GM18526 (cell line): ENCODE data around the gene WT1.

ENCODE experiments used
- POLR2A ChIP-seq: IDR thresholded peaks from 3 replicates; pipeline ENCODE4 v1.6.1; 2011; ENCODE audit not compliant: insufficient read length; ENCODE audit errors: extremely low read depth

WT1 gene

DNA sequence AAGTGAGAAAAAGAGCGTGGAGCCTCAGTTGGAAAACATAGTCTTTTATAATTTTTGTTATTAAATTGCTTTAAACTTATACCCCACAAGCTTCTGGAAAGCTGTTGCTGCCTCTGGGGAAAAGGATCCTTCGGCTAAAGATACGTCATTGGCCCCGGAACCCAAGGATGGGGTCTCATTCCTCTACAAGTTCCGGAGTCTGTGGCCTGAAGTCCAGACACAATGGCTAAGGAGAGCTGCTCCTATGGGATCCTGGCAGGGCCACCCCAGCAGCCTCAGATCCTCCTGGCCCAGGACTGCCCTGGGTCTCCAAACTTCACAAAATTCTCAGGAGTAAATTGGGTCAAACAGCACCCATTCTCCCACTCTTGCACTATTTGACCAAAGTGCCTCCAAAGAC is 5.9 kb downstream of the WT1 start:
- TF ChIP-seq POLR2A: no peak

DNA sequence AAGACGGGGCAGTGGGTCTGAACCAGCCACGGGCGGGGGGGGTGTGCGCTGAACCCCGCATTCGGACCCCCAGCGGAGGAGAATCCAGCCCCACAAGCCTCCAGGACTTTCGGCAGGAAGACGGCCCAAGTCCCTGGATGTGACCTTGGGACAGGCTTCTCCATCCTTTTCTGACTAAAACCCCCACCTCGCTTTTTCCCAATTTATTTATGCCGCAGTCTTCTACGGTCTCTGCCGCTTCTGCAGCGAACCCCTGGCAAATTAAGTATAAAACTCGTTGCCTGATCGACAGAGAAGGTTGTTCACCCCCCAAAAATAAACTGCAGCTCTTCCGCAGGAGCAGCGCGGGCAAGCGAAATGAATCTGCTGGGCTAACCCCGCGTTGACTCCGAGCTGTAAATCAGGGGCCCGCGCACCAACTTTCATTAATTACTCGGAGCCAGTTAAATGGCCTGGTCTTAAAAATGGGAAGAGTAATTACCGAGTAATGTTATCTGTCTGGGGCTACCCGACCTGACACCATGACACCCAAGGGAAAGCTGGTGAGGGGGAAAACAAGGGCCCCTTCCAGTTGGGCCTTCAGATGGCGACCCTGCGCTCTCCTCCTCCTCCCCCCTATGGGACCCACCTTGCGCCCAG is 6.6 kb downstream of the WT1 start:
- TF ChIP-seq POLR2A: no peak

DNA sequence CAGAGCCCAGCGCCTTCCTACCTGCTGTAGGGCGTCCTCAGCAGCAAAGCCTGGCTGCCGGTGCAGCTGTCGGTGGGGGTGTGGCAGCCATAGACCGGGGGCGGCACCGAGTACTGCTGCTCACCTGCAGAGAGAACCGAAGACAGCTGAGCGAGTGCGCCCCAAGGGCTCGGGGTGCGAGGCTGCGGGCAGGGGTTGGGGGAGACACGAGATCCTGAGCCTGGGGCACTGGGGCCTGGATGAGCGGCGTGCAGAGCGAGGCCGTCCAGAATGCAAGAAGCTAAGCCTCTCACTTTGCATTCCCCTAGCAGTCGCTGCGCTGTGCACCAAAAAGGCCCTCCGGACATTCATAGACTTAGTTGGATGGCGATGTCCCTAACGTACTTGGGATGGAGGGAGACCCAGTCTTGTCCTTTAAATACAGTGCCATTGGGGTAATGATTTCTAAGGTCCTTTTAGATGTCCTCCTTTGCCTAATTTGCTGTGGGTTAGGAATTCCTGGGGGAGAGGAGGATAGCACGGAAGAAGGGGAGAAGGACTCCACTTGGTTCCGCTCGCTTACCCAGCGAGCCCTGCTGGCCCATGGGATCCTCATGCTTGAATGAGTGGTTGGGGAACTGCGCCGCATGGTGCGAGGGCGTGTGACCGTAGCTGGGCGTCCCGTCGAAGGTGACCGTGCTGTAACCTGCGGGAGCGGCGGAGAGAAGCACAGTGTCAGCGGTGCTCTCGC is 7.2 kb downstream of the WT1 start:
- TF ChIP-seq POLR2A: no peak

DNA sequence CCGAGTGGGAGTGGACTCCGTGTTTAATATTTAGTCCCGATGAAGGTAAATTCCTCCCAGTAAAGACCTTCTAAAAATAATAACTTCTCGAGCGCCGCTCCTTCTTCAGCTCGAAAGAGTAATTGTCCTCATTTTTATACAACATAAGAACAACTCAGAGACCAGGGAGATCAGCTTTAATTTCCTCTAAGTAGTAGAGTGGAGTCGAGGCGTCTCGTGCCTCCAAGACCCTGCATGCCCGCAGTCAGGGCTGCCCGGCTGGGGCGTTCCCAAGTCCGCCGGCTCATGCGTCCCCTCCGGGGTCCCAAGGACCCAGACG is 7.8 kb downstream of the WT1 start:
- TF ChIP-seq POLR2A: no peak

DNA sequence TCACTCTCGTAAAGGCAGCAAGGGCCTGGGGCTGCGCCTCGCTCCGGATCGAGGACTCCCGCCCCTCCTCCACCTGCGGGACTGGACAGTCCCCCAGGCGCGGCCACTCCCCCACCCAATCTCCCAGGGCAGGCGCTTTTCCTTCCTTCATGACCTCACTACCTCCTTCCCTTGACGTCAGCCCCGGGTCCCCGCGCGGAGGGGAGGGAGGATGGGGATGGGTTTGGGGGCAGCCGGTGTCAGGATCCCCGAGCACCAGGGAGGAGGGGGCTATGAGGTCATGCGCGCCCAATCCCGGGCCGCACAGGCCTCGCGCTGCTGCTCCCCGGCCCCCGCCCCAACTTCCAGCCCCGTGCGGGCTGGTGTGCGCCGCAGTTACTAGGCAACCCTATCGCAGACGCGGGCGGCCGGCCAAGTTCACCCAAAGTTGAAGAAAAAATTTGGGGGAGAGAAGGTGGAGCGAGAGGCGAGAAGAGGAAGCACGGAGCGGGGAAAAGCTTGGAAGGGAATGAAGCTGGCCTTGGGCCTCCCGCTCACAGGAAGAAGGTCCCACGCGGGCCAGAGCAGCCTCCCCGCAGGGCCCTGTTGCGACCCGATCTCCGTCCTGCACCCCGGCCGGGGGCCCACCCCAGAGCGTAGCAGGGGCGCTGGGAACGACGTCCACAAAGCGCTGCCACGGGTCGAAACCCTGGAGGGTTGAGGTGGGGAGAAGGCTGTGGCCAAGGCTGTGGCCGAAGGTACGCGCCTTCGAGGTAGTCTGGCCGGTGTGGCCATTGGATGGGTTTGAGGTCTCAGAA is 8.3 kb downstream of the WT1 start:
- no peak for TF ChIP-seq POLR2A

DNA sequence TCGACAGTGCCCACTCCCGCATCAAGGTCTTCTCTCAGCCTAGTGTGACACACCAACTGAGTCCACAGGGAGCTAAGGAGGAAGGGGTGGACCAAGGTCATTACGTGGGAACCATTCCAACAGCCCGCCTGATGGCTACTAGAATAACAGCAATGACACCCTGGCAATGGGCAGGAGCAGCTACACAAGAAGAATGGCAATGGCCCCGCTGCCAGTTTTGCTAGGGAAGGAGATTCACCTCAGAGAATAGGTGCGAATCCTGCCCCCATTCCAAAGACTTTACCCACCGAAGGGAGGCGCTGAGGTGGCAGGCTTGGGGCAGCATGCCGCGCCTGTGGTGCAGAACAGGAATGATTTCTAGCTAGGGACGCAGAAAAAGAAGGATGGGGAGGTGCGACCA is 9.1 kb downstream of the WT1 start:
- no peak for TF ChIP-seq POLR2A

DNA sequence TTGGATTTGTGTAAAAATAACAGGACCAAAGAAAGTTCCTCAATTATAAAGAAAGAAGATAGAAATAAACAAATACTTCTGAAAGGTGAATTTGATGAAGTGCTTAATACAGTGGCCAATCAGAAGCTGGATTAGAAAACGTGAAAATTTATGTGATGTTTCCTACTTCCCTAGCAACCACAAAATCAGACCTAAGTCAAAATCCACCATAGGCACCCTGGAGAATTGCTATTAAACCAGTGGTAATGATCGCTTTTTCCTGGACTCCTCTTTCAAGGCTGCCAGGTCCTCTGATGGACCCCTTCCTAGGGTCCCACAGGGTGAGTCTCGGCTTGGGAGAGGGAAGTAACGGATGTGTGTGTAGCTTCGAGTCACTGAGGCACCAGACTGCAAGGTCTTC is 9.6 kb downstream of the WT1 start:
- no peak for TF ChIP-seq POLR2A

DNA sequence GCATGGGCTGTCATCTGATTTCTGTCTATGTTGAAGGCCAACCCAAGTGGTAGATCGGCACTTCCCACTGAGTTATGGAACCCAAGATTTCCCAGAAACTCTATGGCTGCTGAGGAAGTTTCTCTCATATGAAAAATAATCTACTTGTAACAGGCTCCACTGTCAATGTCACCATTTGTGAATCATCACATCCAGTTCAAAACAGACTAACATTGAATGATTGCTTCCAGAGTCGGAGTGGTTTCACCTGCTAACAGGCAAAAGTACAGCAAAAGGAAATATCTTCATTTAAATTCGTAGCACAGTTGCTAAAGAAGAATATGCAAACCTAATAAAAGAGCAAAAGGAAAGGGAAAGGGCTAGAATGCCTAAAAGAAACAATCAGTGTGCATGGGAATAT is 12.8 kb downstream of the WT1 start:
- TF ChIP-seq POLR2A: no peak

DNA sequence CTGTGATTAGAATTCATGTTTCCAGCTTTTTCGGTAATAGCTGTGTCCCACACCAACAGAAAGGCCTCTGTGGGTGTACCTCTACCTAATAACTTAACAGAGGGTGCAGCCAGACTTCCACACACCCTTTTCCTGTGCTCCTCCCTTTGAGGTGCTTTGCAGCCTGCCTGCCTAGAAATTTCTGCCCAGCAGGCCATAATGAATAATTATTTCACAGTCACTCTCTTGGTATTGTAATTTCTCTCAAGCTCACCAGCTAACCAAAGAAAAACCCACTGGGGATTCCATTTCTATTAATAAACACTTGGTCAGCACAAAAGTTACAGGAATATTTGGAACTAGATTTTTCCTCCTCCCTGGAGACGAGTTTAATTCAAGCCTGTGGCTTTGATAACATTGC is 13.3 kb downstream of the WT1 start:
- TF ChIP-seq POLR2A: no peak

DNA sequence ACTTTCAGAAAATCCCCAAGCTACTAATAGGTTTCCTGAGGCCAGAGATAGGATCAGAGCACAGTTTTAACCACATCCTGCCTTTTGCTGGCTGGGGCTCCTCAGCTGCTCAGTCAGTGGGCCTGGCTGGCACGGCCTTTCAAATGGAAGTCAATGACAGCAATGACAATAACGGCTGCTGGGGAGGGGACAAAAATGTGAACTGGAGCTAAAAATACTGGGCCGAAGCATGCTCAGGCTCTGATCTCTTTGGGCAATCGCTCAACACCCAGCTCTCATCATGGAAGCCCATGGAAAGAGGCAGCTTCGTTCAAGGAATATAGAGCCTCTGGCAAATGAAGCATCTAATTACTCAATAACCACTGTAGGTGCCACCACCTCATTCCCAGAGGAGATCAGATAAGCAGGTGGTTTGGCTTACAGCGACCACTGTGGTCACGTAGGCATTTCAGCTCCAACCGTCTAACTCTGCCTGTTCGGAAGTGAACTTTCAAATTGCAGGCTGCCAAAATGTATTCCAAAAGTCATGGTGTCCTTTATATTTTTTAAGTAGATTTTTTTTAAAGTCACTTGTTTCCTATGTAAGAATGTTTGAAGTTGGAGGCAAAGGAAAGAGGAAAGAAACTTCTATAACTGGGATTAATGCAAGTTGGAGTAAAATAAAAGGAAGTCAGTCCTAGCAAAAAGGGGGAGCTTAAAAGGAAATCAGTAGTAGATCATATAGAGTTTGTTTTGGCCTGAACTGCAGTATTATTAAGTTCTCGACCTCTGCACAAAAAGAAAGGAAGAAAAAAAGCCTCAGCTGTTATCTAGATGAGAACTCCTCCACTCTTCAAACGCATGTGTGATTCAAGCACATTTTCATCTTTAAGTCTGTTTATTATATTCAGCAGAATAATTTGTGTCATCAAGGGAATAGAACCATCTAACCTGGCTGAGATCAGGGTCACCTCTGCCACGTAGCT is 14.1 kb downstream of the WT1 start:
- no peak for TF ChIP-seq POLR2A

DNA sequence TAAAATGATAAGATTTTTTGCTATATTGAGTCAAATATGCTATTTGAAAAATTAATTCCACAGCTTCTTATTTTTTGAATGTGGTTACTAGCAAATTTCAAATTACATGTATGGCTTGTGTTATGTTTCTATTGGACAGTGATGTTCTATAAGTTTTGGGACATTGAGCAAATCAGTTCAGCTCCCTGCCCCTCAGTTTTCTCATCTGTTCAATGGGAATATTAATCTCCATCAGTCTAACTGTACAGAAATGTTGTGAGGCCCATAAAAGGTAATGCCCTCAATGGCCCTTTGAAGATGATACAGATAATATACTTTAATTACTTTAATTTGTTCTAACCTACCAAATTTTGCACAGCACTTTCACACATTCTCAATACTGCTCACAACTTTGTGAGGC is 15.2 kb downstream of the WT1 start:
- TF ChIP-seq POLR2A: no peak

DNA sequence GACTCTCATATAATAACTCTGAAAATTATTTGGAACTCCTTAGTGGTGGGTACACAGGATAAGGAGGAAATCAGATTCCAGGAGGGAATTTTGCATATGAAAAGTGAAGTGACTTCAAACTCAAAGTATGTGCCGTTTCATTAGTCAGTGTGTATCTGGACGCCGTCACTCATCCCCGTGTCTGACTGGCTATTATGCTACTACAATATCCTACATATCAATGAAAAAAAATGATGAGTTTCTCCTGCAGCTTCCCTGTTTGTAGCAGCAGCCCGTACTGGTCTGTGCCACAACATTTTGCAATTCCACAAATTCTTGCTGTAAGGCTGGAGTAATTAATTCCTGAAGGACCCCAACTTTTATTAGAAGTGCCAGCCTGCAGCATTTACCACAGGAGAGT is 16.5 kb downstream of the WT1 start:
- TF ChIP-seq POLR2A: no peak

DNA sequence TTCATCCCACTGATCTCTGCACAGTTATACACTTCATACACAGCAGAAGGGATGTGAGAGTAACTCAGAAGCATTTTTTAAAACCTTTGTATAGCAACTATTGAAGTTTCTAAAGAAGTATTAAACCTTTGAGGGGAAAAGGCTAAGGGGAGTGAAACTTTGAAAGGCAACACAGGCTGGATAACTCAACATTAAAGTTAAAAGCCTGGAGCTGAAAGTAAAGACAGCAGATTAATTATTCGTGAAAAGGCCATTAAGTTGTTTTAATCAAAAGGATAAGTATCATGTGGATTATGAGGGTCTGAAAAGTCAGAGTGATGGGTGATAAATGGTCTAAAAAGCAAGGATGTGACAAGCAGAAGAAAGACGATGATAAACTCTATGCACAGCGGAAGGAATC is 17.5 kb downstream of the WT1 start:
- no peak for TF ChIP-seq POLR2A

DNA sequence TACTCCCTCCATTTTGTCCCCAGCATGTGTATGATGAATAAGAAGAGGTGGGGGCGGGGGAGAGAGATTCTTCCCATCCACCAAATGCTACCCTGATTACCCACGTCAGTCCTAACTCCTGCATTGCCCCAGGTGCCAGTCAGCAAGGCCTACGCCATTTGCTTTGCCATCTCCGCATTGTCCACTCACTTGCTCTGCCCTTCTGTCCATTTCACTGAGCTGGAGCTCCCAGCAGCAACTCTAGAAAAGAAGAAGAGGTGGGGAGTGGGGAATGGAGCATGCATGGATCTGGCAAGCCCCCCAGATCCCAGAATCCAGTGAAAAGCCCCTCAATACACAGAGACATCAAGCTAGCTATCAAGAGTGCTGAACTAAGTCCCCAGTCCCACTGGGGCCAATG is 19.0 kb downstream of the WT1 start:
- TF ChIP-seq POLR2A: no peak

DNA sequence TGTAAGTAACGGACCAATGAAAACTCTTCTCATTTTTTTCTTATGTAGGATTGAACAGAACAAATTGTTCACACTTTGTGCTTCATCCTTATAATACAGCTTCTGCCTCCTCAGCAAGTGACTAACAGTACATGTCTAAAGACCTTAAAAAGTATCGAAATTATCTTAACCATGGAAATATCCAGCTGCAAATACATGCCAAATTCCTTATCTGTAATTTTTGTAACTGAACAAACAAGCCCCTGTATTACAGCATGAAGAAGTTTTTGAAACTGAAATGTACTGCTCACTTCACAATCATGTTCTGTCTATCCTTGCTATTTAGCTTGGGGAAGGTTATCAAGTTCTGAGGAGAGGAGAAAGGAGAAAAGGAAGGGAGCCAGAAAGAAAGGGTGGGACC is 20.4 kb downstream of the WT1 start:
- TF ChIP-seq POLR2A: no peak
